HG02763 (cell line): ENCODE data around the gene TK2.
"Not testable (repeated sequence)": the region's sequence is repeated elsewhere in the genome, so short reads cannot be mapped to it uniquely, and the experiment has no call there.

Experiments
- ATAC-seq: cut with Tn5 transposase; IDR thresholded peaks from one replicate; pipeline ENCODE4 v1.9.1; 2021; ENCODE audit warnings: mild to moderate bottlenecking, moderate library complexity; ENCODE audit not compliant: unreplicated experiment

The TK2 gene

GRCh38 chr16:66508248-66508913 lies 41.5 kb downstream of the TK2 start:
- ATAC-seq = no peak

- no peak for ATAC-seq
Observed at GRCh38 chr16:66507731-66508239, 42.1 kb downstream of the TK2 start.

- ATAC-seq = no peak
Observed at GRCh38 chr16:66503612-66504011, 46.3 kb downstream of the TK2 start.

GRCh38 chr16:66503030-66503429 lies 46.9 kb downstream of the TK2 start:
- ATAC-seq = no peak

GRCh38 chr16:66502020-66502913 lies 47.7 kb downstream of the TK2 start:
- ATAC-seq = no peak

GRCh38 chr16:66501563-66501962 lies 48.4 kb downstream of the TK2 start:
- not testable (repeated sequence) for ATAC-seq

GRCh38 chr16:66497921-66498320 lies 52.0 kb downstream of the TK2 start:
- not testable (repeated sequence) for ATAC-seq

- ATAC-seq = not testable (repeated sequence)
Observed at GRCh38 chr16:66496226-66496625, 53.7 kb downstream of the TK2 start.

- ATAC-seq = no peak
Observed at GRCh38 chr16:66495440-66495839, 54.5 kb downstream of the TK2 start.

- ATAC-seq = no peak
Observed at GRCh38 chr16:66494916-66495315, 55.0 kb downstream of the TK2 start.

- ATAC-seq = no peak
Observed at GRCh38 chr16:66493490-66494401, 56.2 kb downstream of the TK2 start.

- no peak for ATAC-seq
Observed at GRCh38 chr16:66491716-66492064, 58.2 kb downstream of the TK2 start.

GRCh38 chr16:66490774-66491715 lies 58.9 kb downstream of the TK2 start:
- no peak for ATAC-seq

GRCh38 chr16:66489818-66490217 lies 60.1 kb downstream of the TK2 start:
- no peak for ATAC-seq

- ATAC-seq = no peak
Observed at GRCh38 chr16:66489385-66489784, 60.5 kb downstream of the TK2 start.

- ATAC-seq = no peak
Observed at GRCh38 chr16:66488505-66488904, 61.4 kb downstream of the TK2 start.

GRCh38 chr16:66487580-66488275 lies 62.2 kb downstream of the TK2 start:
- ATAC-seq = no peak

GRCh38 chr16:66486773-66487579 lies 62.9 kb downstream of the TK2 start:
- ATAC-seq = no peak
